Measurements from ENCODE around the gene LRMDA.
"Not testable (repeated sequence)": the region's sequence is repeated elsewhere in the genome, so short reads cannot be mapped to it uniquely, and the experiment has no call there.

Gene LRMDA

DNA sequence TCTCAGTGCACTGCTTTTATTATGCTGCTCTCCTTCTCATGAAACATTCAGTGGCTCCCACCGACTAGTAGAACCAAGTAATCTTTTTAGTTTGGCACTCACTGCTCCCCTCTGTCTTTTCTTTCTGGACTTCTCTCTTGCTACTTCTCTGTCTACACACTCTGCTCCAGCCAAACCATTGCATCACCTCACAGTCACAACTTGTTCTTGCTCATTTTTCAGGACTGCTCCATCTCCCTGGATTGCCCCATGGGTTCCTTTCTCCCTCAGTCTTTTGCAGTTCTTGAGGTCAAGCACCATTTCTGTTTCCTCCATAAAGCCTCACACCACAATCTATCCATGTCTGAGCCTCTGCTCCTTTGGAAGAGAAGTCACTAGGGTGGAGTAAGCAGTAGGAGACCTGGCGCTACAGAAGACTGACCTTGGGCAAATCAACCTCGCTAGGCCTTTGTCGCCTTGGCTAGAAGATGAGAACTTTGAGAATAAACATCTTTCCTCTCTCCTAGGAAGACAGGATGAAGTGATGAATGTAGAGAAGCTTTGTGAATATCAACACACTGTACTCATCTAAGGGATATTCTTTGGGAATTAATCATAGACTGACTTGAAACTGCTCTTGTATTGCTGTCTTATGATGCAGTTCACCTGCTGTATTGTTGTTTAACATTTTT lies 186.2 kb downstream of the LRMDA start:
- Histone ChIP-seq H3K4me1 (no peaks in the 10 kb centered on the region), H3K79me2 (no peaks in the 10 kb centered on the region), H3K27me3 (ENCODE audit: control insufficient read depth, insufficient read depth, low read length) (no peaks in the 10 kb centered on the region), H2AFZ (no peak overlapping the region), H3K4me2 (ENCODE audit: low read length) (no peak overlapping the region), H3K4me3 (ENCODE audit: low read depth, low read length) (no peak overlapping the region), H3K36me3 (ENCODE audit: control insufficient read depth, insufficient read depth, low read length) (no peaks in the 10 kb centered on the region), H3K9me3 (ENCODE audit: control insufficient read depth, low read length) (no peaks in the 10 kb centered on the region), H3K9ac (no peak overlapping the region), H3K27ac (no peak overlapping the region)
- TF ChIP-seq CTCF (IDR thresholded peaks at IDR 0.05) = no peak

DNA sequence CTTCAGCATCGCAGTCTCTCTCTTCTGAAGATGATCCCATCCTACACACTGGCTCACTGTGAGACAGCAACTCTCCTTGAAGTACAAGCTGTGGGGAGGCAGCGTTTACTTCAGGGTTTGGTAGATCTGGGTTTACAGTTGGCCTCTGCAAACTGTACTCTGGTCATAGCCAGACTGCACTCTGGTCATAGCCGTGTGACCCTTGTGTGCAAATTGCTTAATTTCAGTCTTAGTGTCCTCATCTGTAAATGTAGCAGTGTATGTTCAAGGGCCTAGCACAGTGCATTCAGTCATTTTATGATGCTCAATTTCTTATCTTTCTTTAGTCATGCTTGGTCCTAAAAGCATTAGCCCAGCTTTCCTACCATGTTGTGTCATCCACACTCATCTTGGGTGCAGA lies 188.2 kb downstream of the LRMDA start:
- Histone ChIP-seq H3K4me2 (ENCODE audit: low read length) (peak overlapping the region; percentile 37), H3K27ac (no peak overlapping the region), H3K4me1 (no peaks in the 10 kb centered on the region), H2AFZ (no peak overlapping the region), H3K9me3 (ENCODE audit: control insufficient read depth, low read length) (no peaks in the 10 kb centered on the region), H3K9ac (no peak overlapping the region), H3K4me3 (ENCODE audit: low read depth, low read length) (peak overlapping the region; percentile 25), H3K79me2 (no peaks in the 10 kb centered on the region), H3K27me3 (ENCODE audit: control insufficient read depth, insufficient read depth, low read length) (no peaks in the 10 kb centered on the region), H3K36me3 (ENCODE audit: control insufficient read depth, insufficient read depth, low read length) (no peaks in the 10 kb centered on the region)
- TF ChIP-seq CTCF (IDR thresholded peaks at IDR 0.05) = no peak

DNA sequence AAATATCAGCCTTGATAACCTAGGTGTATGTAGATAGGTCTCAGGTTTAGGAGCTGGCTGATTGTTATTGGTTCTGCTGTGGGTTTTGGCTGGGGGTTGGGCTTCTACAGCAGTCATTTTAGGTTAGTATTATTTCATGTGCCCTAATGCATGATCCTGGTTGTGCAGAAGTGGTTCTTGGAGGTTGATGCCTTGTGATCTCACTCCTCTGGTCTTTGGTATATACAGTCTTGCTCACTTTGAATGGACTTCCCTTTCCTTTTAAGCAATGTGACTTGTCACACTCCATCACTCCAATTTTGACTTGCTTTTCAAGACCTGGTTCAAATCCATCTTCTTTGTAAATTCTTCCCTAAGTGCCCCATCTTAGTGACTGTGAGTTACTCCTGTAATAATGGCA lies 188.9 kb downstream of the LRMDA start:
- no peak overlapping the region for H3K4me2 ChIP-seq (ENCODE audit: low read length)
- H3K9me3 ChIP-seq (ENCODE audit: control insufficient read depth, low read length) = no peaks in the 10 kb centered on the region
- H3K4me3 ChIP-seq (ENCODE audit: low read depth, low read length) = no peak overlapping the region
- H2AFZ ChIP-seq = no peak overlapping the region
- no peaks in the 10 kb centered on the region for H3K36me3 ChIP-seq (ENCODE audit: control insufficient read depth, insufficient read depth, low read length)
- H3K9ac ChIP-seq = no peak overlapping the region
- no peaks in the 10 kb centered on the region for H3K27me3 ChIP-seq (ENCODE audit: control insufficient read depth, insufficient read depth, low read length)
- H3K4me1 ChIP-seq = no peaks in the 10 kb centered on the region
- H3K79me2 ChIP-seq = no peaks in the 10 kb centered on the region
- no peak overlapping the region for H3K27ac ChIP-seq
- no peak for TF ChIP-seq CTCF (IDR thresholded peaks at IDR 0.05)

DNA sequence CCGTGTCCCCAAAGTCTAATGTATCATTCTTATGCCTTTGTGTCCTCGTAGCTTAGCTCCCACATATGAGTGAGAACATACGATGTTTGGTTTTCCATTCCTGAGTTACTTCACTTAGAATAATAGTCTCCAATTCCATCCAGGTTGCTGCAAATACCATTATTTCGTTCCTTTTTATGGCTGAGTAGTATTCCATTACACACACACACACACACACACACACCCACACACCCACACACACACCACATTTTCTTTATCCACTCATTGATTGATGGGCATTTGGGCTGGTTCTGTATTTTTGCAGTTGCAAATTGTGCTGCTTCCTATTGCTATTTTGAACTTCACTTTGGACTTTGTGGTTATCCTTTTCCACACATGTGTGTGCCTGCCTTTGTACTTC lies 189.6 kb downstream of the LRMDA start:
- H3K36me3 ChIP-seq (ENCODE audit: control insufficient read depth, insufficient read depth, low read length); H3K9me3 ChIP-seq (ENCODE audit: control insufficient read depth, low read length); H3K27ac ChIP-seq; H3K27me3 ChIP-seq (ENCODE audit: control insufficient read depth, insufficient read depth, low read length); H2AFZ ChIP-seq; H3K4me2 ChIP-seq (ENCODE audit: low read length); H3K4me3 ChIP-seq (ENCODE audit: low read depth, low read length); H3K4me1 ChIP-seq; H3K79me2 ChIP-seq; H3K9ac ChIP-seq: not testable (repeated sequence)

DNA sequence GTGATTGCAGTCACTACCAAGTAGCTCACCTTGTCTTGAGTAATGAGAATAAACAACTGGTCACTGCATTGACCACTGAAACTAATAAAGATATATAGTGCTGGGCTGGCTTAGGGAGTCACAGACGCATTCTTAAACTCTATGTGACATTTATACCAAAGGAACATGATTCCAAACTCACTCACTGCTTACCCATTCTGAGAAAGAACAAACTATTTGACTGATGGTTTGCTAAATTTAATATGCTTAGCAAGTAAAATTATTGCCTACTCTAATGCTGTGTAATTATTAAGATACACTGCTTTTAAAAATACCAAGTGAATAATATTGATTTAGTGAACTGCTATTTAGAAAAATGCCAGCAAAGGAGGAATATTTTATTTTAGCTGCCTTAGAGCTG lies 191.1 kb downstream of the LRMDA start:
- Histone ChIP-seq H2AFZ (no peak overlapping the region), H3K27me3 (ENCODE audit: control insufficient read depth, insufficient read depth, low read length) (no peaks in the 10 kb centered on the region), H3K79me2 (no peaks in the 10 kb centered on the region), H3K4me3 (ENCODE audit: low read depth, low read length) (no peak overlapping the region), H3K9me3 (ENCODE audit: control insufficient read depth, low read length) (no peaks in the 10 kb centered on the region), H3K4me1 (no peaks in the 10 kb centered on the region), H3K36me3 (ENCODE audit: control insufficient read depth, insufficient read depth, low read length) (no peaks in the 10 kb centered on the region), H3K27ac (no peak overlapping the region), H3K4me2 (ENCODE audit: low read length) (no peak overlapping the region), H3K9ac (no peak overlapping the region)
- TF ChIP-seq CTCF (IDR thresholded peaks at IDR 0.05) = no peak

Measured in parathyroid adenoma (tissue), 2 donors.